HG03064 (cell line): ENCODE measurements around the gene ASPHD1.
"Not testable (repeated sequence)": the region's sequence is repeated elsewhere in the genome, so short reads cannot be mapped to it uniquely, and the experiment has no call there.

Experiments used
- ATAC-seq: cut with Tn5 transposase; IDR thresholded peaks from one replicate; pipeline ENCODE4 v1.9.1; 2021; ENCODE audit warnings: low read depth; ENCODE audit not compliant: unreplicated experiment

The ASPHD1 gene

GRCh38 chr16:29877266-29877961 lies 22.9 kb upstream of the ASPHD1 start:
- ATAC-seq: no peak

GRCh38 chr16:29878172-29878571 lies 22.1 kb upstream of the ASPHD1 start:
- ATAC-seq: no peak

- ATAC-seq: no peak
These were observed 19.2 kb upstream of the ASPHD1 start for GRCh38 chr16:29881050-29881449.

GRCh38 chr16:29883987-29884386 lies 16.3 kb upstream of the ASPHD1 start:
- no peak for ATAC-seq

GRCh38 chr16:29889372-29889771 lies 10.9 kb upstream of the ASPHD1 start:
- not testable (repeated sequence) for ATAC-seq

- ATAC-seq: no peak
These were observed 8.5 kb upstream of the ASPHD1 start for GRCh38 chr16:29891525-29892457.

- no peak for ATAC-seq
These were observed 7.9 kb upstream of the ASPHD1 start for GRCh38 chr16:29892458-29892813.

- no peak for ATAC-seq
These were observed 6.7 kb upstream of the ASPHD1 start for GRCh38 chr16:29893553-29893952.

GRCh38 chr16:29894352-29894751 lies 5.9 kb upstream of the ASPHD1 start:
- ATAC-seq: no peak

GRCh38 chr16:29896841-29897240 lies 3.4 kb upstream of the ASPHD1 start:
- no peak for ATAC-seq

- no peak for ATAC-seq
These were observed 3.0 kb upstream of the ASPHD1 start for GRCh38 chr16:29897333-29897732.

GRCh38 chr16:29898135-29898803 lies 2.0 kb upstream of the ASPHD1 start:
- no peak for ATAC-seq

GRCh38 chr16:29898804-29899515 lies 1.3 kb upstream of the ASPHD1 start:
- ATAC-seq: no peak

- ATAC-seq: no peak
These were observed 679 bp upstream of the ASPHD1 start, which contains the start of gene SEZ6L2 for GRCh38 chr16:29899516-29900101. Gene SEZ6L2 (minus strand): TSS chr16:29899550. CDS start chr16:29899019, 531 bp downstream.

GRCh38 chr16:29900888-29901606 lies 759 bp downstream of the ASPHD1 start:
- no peak for ATAC-seq

- ATAC-seq: no peak
These were observed 1.3 kb downstream of the ASPHD1 start for GRCh38 chr16:29901607-29901945.

GRCh38 chr16:29903590-29903989 lies 3.3 kb downstream of the ASPHD1 start:
- no peak for ATAC-seq

- no peak for ATAC-seq
These were observed 4.7 kb downstream of the ASPHD1 start for GRCh38 chr16:29904947-29905346.

GRCh38 chr16:29905668-29906067 lies 5.4 kb downstream of the ASPHD1 start:
- ATAC-seq: no peak
